HG03039 (cell line): ENCODE results near the gene LRFN5.
"Not testable (repeated sequence)": the region's sequence is repeated elsewhere in the genome, so short reads cannot be mapped to it uniquely, and the experiment has no call there.

Experiments used
- ATAC-seq: cut with Tn5 transposase; IDR thresholded peaks from one replicate; pipeline ENCODE4 v1.9.1; 2021; ENCODE audit warnings: mild to moderate bottlenecking, moderate library complexity; ENCODE audit not compliant: unreplicated experiment

LRFN5 gene

DNA sequence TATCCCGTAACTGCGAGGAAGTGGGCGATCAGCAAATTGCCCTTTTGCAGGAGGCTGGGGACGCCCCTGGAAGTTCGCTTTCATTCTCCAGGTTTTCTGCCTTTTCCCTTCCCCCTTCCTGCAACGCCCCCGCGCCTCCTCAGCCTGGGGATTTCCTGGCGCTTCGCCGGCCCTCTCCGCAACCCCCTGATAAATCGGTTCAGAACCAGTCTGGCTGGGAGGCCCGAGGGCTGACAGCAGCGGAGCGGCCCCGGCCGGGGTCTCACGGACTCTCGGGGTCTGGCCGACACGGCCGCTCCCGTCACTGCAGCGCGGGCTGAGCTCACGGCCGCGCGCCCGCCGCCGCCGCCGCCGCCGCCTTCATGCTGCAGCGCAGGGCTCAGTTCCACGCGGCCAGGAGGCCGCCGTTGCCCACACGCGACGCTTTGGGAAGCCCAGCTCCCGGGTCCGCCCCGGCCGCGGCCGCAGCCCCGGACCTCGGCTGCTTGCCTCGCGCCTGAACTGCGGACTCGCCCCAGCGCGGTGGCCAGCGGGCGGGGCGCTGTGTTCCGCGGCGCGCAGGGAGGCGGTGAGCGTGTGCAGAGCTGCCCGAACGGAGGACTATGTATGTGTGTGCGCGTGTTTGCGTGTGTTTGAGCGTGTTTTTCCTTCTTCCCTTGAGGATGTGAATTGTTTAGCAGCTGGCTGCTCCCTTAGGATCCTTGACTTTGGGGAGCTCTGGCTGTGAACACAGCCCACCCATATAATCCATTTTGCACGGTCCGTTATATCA lies at the start of gene LRFN5:
LRFN5 (plus strand) TSS at position 345 of the 772 bp plus-strand sequence.
- ATAC-seq: no peak

GRCh38 chr14:41558490-41558889 lies 48.2 kb upstream of the LRFN5 start:
- no peak for ATAC-seq

DNA sequence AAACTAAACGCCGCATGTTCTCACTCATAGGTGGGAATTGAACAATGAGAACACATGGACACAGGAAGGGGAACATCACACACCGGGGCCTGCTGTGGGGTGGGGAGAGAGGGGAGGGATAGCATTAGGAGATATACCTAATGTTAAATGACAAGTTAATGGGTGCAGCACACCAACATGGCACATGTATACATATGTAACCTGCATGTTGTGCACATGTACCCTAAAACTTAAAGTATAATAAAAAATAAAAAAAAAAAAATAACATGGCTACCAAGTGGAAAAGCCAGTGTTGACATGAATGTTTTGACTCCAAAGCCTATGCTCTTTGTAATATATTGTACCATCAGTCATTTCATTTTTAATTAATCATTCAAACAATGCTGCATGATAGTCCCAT lies 39.8 kb upstream of the LRFN5 start:
- ATAC-seq: not testable (repeated sequence)

DNA sequence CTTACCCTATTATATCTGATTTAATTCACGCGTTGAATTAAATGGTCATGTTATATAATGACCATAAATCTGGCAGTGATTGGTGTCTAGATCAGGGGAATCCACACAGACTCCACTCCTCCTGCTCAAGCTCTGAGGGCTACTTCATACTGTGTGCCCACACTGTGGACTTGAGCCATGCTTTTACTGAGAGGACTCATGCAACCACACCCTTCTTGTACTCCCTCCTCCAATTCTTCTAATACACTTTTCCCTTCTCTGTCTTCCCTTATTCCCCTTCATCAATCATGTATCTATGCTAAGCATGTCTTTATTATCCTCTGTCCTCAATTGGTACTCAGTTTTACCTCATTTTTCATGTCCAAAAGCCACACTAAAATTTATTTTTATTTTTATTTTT lies 37.7 kb upstream of the LRFN5 start:
- no peak for ATAC-seq

DNA sequence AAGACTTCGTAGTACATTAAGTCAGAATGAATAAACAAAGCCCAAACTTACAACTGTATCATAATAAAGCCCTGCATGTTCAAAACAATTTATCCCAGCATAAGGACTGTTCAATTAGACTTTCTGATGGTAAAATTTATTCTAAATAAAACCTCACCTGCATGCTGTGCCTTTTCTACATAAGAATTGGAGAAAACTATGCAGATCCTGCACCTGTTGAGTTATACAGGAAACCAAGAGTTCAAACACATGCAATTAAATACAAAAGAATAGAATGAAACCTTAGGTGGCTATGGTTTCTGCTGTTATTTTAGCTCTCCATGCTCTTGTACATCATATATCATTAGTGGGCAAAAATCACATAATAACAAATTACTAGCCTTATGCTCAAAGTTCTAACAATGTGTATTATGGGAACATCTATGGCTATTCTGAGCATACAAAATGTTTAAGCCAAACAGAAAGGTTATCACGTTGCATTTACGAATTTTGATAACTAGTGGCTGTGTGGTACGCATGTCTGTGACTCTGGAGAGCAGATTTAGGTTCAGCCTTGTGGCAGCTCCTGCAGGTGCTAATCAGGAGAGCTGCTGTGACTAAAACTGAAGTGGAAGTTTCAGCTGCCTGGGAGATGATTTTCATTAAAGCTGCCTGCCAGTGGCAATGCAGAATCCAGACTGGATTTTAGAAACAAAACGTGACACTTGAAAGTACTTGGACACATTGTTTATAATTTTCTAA lies 36.1 kb upstream of the LRFN5 start:
- ATAC-seq: no peak

DNA sequence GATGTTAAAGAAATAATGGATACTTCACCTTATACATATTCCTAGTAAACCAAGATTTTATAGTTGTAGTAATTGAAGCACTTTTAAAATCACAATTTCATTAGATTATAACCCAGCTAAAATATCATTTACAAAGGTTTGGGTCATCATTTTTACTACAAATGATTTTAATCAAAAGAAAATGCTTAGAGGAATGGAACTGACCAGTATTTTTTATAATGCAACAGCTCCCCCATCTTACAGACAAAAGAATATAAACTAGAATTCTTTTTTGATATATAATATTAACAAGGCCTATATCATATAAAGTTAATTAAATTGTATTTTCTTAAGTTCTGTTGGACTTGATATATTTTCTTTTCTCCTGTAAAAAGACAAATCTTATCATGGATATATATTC lies 20.4 kb upstream of the LRFN5 start:
- no peak for ATAC-seq

GRCh38 chr14:41597647-41598046 lies 9.0 kb upstream of the LRFN5 start:
- ATAC-seq: no peak

GRCh38 chr14:41599805-41600385 lies 6.8 kb upstream of the LRFN5 start:
- not testable (repeated sequence) for ATAC-seq

DNA sequence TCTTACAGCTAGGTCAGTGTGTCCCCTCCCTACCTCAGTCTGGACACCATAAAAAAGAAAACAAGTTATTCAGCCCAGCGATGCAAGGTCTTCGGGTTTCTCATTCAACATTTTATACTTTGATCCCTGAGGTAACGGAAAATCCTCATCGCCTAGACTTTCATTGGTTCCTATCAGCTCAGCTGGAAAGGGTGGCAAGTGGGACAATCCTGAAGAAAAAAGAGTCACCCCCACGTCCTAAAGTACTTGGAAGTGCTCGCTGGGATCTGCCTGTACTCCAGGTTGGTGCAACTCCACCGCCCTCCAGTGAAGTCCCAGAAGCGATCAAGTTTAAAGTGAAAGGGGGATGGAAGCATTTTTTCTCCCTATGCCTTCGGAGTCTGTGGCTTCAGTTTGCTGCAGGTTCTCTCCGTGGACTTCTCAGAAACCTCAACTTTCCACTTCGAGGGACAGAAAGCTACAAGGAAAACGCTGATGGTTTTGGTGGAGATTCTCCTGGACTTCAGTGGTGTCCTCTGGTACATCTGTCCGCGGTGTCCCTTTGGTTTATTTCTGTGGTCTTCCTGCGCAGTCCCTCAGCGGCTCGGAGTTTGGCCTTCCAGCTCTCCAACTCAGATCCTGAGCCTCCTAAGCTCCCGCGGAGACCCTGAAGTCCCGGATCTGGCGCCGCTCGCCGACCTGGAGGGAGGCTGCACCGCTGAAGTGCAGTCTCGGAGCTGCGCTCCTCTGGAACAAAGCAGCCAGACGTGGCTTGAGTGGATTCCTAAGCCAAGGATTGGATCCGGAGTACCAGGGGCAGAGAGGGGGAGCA lies 1.8 kb upstream of the LRFN5 start:
- no peak for ATAC-seq

GRCh38 chr14:41605550-41606281 lies 960 bp upstream of the LRFN5 start:
- ATAC-seq: no peak

DNA sequence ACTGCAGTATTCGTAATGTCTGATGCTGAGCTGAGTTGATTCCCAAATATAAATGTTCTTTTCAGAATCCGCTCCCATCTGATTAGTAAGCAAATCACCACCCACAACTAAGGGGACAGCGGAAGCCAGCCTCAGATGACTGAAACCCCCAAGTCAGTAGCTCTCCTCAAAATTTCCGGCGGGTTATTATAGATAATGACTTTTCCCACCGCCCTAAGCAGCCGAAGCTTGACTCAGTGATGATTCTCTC lies 469 bp upstream of the LRFN5 start:
- no peak for ATAC-seq

DNA sequence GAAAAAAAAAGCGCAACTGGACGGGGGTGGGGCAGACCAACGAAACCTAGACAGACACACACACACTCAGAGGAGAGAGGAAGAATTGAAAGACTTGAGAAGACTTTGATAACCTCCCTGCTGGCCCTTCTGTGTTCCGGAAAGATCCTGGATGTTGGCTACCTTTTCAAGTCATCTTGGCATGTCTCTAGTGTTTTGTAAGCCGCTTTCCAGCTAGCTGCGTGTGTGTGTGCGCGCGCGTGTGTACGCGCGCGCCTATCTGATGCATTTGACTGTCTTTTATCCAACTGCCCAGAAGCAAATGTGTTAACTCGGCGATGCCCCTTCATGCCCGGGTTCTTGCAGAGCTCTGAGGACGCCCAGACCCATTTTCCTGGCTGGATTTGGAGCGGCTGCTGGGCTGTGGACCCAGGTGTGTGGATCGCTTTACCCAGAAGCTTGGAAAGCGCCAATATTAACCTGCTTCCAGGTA lies 664 bp downstream of the LRFN5 start:
- ATAC-seq: no peak

DNA sequence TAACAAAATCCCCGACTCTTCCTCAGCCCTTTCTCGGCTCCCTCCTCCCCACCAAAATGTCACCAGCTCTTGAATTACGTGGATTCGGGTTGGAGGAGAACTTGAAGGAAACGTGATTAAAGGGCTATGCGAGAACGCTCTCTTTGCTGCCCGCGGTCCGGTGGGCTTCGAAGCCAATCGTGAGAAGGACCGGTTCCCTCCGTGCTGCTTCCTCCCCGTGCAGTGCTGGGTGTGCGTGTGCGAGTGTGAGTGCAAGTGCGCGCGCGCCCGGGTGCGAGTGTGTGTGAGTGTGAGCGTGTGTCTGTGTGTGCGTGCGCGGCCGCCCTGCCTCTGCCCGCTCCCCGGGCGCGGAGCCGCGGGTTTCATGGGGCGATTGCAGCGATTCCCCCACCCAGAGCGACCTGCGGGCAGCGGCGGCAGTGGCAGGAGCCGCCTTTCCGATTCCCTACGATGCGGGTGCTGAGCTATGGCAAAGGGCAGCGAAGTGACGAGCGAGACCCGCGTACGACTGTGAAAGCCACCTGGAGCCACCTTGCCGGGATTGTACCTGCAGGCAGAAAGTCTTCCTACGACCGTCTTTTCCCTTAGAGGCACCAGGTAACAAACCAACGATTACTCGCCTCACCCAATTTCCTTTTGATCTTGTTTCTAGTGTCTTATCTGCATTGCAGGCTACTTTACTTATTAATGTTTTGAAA lies 1.4 kb downstream of the LRFN5 start:
- no peak for ATAC-seq

GRCh38 chr14:41608681-41609390 lies 2.2 kb downstream of the LRFN5 start:
- ATAC-seq: no peak

- no peak for ATAC-seq
Measured at GRCh38 chr14:41609704-41610183, 3.1 kb downstream of the LRFN5 start.

GRCh38 chr14:41615011-41615595 lies 8.4 kb downstream of the LRFN5 start:
- ATAC-seq: no peak

DNA sequence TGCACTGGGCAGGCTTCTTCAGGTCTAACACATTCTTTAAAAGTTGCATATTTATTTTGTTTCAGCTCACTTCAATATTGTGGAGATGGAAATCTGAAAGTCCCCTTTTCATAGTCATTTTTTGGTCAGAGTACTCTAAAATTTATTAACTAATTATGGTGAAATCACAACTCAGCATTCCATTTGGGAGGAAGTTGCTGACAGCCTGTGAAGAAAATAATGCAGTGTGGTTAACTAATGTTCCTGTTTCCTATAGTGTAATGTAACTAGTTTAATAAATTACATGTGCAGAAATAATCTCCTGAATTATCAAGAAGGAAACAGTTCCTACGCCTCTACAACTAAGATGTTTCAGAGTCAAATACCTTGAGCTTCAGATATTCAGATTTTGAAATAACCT lies 17.1 kb downstream of the LRFN5 start:
- no peak for ATAC-seq

GRCh38 chr14:41629876-41630275 lies 23.2 kb downstream of the LRFN5 start:
- ATAC-seq: no peak

GRCh38 chr14:41634286-41634685 lies 27.6 kb downstream of the LRFN5 start:
- no peak for ATAC-seq
